Measurements from ENCODE around the gene NFYC.

- TF ChIP-seq CTCF (IDR thresholded peaks at IDR 0.05), result no peak
- no peak for TF ChIP-seq POLR2AphosphoS5 (IDR thresholded peaks at IDR 0.05)
- TF ChIP-seq POLR2A (IDR thresholded peaks at IDR 0.05), result no peak
Measured at GRCh38 chr1:40803447-40803846, 111.9 kb downstream of the NFYC start.

Measured in breast epithelium (tissue), 3 donors.